Activated CD4-positive, alpha-beta T cell treated with anti-CD3 and anti-CD28 coated beads, Interleukin-2, Interleukin-6, amounts not matched to agents 100 ng/mL and 50 ng/mL, durations not matched to agents 16 hours and 8 hours (primary cell): ENCODE results near the gene EME1.
"Not testable (repeated sequence)": the region's sequence is repeated elsewhere in the genome, so short reads cannot be mapped to it uniquely, and the experiment has no call there.

Experiments
- DNase-seq: peaks from one replicate; pipeline ENCODE4 v3.0.0-alpha.2; 2020

The EME1 gene

GRCh38 chr17:50396261-50397110 is 23.5 kb downstream of the EME1 start:
- DNase-seq, result peak; percentile 13

- DNase-seq, result peak; percentile 95
These were observed 24.3 kb downstream of the EME1 start, which contains the start of gene LRRC59 for GRCh38 chr17:50397111-50397918. TSS of gene LRRC59 (minus strand) at chr17:50397523. CDS start at chr17:50397317, 206 bp downstream.

GRCh38 chr17:50397919-50398285 is 24.9 kb downstream of the EME1 start:
- no peak for DNase-seq

DNA sequence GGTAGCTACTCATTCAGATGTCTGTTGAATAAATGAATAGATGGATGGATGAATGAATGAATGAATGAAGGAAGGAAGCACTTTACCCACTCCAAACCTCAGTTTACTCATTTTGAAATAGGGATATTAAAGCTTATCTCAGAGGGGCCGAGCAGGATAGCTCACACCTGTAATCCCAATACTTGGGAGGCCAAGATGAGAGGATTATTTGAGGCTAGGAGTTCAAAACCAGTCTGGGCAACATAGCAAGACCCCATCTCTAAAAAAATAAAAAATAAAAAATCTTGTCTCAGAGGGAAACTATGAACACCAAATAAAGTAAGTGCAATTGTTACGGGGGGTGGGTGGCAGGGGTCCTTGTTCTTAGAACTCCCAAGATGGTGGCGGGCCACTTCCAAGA is 25.6 kb downstream of the EME1 start:
- not testable (repeated sequence) for DNase-seq

DNA sequence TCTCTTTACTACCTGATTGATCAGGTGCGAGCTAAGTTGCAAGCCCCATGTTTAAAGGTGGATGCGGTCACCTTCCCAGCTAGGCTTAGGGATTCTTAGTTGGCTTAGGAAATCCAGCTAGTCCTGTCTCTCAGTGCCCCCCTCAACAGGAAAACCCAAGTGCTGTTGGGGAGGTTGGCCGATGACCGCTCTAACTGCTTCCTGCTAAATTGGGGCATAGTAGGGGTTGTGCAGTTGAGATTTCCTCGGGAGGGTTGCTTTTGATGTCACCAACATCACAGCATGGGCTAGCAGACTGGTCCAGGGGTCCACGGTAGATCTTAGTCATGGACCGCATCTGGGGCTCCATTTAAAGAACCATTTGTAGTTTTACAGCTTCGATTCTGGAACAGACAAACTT is 26.6 kb downstream of the EME1 start:
- not testable (repeated sequence) for DNase-seq

- DNase-seq, result not testable (repeated sequence)
These were observed 32.3 kb downstream of the EME1 start for GRCh38 chr17:50405351-50405750.

GRCh38 chr17:50406578-50406977 is 33.5 kb downstream of the EME1 start:
- no peak for DNase-seq

DNA sequence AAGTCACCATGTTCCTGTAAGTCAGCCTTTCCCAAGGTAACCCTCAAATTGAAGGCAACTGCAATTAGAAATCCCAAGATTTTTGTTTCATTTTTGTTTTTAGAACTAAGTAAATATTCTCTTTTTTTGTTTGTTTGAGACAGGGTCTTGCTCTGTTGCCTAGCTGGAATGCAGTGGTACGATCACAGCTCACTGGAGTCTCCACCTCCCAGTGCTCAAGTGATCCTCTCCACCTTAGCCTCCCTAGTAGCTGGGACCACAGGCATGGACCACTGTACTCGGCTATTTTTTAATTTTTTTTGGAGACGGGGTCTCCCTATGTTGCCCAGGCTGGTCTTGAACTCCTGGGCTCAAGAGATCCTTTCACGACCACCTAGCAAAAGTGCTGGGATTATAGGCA is 34.9 kb downstream of the EME1 start:
- DNase-seq, result no peak

- DNase-seq, result no peak
These were observed 39.2 kb downstream of the EME1 start for GRCh38 chr17:50412188-50412732.

DNA sequence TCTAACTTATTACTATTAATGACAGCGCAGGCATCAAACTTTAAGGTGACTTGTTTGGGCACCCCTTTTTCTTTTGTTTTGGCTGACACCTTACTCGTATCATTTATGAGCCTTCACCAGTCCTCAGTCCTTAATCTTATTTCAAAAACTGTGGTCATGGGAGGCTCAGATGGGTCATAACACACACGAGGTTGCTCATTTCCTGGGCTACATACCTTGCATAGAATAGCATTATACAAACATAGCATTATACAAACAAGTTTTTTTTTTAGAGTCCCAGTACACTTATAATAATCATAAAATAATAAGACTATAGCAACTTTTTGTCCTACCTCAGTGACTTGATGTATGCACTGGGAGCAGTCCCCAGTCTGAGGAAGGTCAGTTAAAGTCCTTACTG is 41.8 kb downstream of the EME1 start:
- DNase-seq, result no peak

DNA sequence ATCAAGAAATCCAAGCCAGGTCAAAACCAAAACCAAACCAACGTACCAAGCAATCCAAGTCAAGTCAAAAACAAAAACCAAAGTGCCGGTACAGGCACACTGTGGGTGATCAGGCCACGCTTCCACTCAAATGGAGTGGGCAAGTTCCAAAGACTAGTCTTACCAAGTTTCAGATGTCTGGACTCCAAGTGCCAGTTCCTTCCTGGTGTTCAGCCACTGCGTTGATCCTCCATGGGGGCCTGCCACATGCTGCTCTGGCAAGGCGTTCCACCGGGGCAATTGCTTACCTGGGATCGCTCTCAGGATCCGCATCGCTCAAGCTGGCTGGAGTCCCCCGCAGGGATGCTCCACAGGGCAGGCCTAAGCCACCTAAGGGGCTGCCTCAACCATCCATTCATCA is 46.5 kb downstream of the EME1 start:
- DNase-seq, result not testable (repeated sequence)

DNA sequence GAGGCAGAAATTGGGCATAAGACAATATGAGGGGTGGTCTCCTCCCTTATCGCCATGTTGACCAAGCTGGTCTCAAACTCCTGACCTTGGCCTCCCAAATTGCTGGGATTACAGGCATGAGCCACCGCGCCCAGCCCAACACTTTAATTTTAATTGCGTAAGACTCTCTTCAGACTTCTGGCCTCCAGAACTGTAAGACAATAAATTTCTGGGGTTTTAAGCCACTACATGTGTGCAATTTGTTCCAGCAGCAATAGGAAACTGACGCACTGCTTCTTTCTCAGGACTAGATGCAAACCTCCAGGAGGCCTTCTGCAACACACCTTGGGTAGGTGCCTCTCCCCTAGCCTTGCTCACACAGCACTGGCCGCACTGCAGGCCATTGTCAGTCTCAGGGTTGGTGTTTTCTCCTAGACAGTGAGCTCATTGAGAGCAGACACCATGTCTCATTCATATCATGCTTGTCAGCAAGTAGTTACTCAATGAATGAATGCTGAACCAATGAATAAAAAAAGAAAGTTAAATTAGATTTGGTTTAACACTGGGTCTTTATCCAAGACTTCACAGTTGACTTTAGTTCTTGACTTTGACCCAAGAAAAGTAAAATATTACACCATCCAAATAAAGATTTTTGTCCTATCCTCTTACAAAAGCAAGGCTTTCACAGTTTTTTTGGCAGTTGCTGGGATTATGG is 47.5 kb downstream of the EME1 start:
- DNase-seq, result no peak

- DNase-seq, result peak; percentile 24
These were observed 48.5 kb downstream of the EME1 start for GRCh38 chr17:50421308-50422051.

DNA sequence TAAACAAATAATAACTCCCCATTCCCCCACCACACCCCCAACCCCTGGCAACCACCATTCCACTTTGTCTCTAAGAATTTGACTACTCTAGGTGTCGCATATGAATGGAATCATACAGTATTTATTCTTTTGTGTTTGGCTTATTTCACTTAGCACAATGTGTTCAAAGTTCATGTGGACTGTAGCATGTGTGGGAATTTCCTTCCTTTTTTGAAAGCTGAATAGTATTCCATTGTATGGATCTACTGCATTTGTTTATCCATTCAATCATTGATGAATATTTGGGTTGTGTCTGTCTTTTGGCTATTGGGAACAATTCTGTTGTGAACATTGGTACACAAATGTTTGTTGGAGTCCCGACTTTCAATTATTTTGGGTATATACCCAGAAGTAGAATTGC is 49.7 kb downstream of the EME1 start:
- DNase-seq, result no peak

DNA sequence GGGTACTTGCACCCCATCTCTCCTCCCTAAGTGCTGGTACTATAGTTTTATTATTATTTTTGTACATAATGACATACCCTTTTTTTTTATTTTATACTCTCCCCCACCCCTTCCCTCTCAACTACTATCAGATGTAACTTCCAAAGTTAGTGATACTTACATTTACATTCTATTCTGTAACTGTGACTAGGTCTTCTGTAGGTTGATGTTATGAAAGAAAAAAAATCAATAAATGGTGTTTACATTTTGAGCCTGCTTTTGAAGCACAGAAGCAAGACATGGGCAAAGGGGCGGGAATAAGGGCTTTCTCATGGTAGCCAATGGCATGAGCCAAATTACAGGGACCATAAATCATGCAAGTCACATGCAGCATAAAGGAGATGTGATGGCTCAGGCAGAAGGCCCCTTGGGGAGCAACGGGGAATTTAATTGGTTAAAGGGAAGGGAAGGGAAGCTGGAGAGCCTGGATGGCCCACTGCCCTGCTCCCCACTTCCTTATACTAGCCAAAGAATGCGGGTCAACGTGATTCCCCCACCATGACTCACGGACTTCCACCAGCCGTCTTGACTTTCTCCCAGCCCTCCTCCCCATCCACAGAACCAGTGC is 50.6 kb downstream of the EME1 start:
- no peak for DNase-seq

- no peak for DNase-seq
These were observed 51.4 kb downstream of the EME1 start for GRCh38 chr17:50424246-50424995.

DNA sequence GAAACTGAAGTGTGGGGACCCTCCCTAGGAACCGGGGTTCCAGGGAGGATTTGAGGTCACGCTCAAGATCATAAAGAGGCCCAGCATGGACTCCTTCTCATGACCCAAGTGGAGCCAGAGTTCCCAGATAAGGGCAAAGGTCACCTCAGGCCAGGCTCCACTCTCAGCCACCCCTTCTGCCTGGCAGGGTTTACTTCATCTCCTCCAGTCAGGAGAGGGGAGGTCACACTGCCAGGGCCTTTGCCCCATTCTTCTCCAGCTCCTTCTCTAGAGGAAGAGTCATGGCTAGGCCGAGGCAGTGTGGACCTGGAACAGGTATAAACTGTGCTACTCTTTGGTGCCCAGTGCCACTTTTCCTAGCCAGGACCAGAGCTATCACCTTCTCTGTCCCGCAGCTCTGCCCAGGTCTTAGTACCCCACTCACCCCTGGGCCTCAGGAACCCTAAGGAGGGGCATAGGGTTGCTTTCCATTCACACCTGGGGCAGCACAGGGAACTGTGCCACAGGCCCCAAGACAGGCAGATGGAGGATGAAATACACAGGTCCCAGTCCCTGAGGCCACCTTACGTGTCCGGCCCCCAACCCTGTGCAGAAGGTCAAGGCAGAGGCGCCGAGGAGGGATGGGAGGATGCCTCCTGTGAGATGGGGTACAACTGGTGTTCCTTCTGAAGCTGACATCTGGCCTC is 52.1 kb downstream of the EME1 start:
- DNase-seq, result no peak

DNA sequence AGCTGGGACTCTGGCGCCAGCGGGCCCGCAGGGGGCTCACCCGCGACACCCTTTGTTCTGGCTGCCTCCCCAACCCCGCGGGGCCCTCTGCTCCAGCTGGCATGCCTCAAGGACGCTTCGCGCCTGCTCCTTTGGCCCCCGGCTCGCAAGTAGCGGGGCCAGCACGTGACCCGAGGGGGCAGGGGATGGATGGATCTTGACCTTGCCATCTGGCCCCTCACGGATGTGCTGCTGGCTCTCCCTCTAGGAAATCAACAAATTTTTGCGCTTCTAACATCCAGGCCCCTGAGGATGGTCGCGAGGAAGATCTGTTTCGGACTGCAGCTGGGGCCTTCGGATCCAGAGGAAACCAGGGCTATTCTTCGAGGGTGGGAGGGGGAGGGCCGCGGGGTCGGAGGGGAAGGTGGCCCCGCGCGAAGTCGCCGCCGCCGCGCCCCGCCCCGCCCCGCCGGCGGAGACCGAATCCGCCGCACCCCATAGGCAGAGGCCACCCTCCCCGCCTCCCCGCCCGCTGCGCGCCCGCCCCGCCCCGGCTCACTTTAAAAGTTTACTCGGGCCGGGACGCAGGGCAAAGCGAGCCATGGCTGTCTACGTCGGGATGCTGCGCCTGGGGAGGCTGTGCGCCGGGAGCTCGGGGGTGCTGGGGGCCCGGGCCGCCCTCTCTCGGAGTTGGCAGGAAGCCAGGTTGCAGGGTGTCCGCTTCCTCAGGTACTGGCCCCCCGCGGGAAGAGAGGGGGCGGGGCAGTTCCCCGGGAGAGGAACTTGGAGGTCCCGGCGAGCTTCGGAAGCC is 52.8 kb downstream of the EME1 start, which contains the start of gene ACSF2:
ACSF2 (plus strand) TSS at position 537 of the 790 bp plus-strand sequence; CDS start at position 581, 44 bp downstream.
- peak; percentile 81 for DNase-seq

- DNase-seq, result no peak
These were observed 53.4 kb downstream of the EME1 start for GRCh38 chr17:50426472-50426782.
